HG03280 (cell line): Measurements from ENCODE around the gene ZBTB48.
"Not testable (repeated sequence)": the region's sequence is repeated elsewhere in the genome, so short reads cannot be mapped to it uniquely, and the experiment has no call there.

Experiments
- ATAC-seq: cut with Tn5 transposase; IDR thresholded peaks from one replicate; pipeline ENCODE4 v1.9.1; 2021; ENCODE audit warnings: mild to moderate bottlenecking, moderate library complexity; ENCODE audit not compliant: unreplicated experiment

The ZBTB48 gene

DNA sequence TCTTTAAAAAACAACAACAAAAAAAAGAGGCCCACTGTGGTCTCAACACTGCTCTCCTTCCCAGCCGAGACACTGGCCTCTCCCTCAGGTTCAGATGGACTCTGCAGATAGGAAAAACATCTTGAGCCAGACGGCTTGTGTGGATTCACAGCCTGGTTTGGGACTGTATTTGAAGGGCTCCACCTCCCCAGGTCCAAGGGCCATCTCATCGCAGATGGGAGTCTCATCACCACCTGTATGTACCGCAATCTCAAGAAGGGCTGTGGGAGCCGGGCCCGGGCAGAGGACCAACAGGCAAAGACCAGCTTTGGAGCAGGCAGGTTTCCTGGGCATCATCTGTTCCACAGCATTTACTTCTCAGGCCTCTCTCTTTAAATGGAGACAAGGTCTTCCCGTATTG, 10.3 kb downstream of the ZBTB48 start:
- ATAC-seq = no peak

DNA sequence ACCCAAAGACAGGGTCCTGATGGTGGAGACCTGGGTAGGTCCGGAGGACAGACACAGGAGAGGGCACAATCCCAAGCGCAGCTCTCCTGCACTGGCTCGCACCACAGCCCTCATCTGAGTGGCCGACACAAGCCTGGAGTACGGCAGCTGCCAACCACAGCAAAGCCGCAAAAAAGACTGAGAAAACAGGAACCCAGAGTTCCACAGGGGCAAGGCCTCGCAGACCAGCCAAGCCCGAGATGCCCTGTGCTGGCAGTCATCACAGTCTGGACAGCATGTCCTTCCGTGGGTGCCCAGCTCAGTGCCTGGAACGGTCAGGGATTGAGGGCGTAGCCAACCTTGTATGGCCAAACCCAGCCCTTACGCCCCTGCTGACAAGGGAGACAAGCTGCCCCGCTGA, 11.4 kb downstream of the ZBTB48 start:
- no peak for ATAC-seq

GRCh38 chr1:6591644-6592043, 11.8 kb downstream of the ZBTB48 start:
- no peak for ATAC-seq

DNA sequence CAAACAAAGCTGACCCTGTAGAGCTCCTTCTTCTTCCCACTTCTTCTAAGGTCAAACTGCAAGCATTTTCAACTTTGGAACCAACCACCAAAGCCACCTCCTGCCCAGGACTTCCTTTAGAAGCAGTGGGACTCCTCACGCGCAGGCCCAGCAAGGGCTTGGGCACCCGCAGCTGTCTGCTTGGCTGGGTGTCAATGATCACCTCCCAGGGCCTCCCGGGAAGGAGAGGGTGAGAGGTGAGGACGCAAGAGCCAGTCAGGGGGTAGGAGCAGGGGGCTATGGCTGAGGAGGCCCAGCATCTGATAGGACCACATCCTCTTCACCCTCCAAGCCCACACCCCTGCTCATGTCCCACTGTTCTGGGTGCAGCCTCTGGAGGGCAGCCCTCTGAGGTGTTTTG, 12.6 kb downstream of the ZBTB48 start:
- no peak for ATAC-seq

DNA sequence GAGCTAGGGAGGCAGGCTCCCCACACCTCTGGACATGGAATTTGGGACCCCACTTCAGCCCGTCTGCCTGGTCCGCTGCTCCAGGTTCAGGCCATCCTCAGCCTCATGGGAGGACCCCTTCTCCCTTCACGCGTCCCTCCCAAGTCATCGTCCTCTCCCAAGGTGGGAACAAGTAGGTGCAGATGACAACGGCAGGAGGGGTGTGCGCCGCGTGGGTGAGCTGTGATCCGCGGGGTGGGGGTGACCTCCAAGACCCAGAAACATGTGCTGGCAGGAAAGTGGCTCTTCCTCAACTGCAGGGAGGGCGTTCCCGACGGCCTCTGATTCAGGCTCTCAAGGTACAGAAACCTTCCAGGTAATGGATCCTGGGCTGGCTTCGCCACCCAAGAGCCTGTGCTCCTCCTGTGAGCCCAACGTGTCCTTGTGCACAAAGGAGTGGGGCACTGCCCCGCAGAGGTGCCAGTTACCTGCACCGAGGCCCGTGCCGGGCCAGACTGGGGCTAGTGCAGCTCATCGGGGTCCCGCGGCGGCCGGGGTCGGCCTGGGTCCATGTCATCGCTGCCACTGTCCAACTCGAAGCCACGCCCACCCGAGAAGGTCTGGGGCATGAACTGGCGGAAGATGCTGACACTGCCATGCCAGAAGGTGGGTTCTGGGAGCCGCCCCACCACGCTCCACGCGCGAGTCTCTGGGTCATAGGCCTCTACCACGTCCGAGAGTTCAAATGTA, 13.2 kb downstream of the ZBTB48 start:
- ATAC-seq = no peak

DNA sequence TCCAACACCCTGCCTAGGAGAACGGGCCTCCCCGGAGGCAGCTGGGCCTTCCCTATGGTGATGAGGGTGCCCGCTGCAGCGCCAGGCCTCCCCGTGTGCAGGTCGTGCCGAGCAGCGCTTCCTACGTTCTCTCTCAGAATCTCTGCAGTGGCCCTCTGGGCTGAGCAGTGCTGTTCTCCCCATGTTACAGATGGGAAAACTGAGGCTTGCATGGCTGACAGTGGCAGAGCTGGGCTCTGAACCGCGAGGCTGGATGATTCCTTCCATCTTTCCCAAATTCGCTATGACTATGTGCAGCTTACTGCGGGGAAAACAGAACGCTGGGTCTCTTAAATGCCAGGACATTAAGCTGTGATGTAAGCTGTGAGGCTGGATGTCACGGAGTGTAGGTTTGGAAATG, 14.0 kb downstream of the ZBTB48 start:
- ATAC-seq = no peak

DNA sequence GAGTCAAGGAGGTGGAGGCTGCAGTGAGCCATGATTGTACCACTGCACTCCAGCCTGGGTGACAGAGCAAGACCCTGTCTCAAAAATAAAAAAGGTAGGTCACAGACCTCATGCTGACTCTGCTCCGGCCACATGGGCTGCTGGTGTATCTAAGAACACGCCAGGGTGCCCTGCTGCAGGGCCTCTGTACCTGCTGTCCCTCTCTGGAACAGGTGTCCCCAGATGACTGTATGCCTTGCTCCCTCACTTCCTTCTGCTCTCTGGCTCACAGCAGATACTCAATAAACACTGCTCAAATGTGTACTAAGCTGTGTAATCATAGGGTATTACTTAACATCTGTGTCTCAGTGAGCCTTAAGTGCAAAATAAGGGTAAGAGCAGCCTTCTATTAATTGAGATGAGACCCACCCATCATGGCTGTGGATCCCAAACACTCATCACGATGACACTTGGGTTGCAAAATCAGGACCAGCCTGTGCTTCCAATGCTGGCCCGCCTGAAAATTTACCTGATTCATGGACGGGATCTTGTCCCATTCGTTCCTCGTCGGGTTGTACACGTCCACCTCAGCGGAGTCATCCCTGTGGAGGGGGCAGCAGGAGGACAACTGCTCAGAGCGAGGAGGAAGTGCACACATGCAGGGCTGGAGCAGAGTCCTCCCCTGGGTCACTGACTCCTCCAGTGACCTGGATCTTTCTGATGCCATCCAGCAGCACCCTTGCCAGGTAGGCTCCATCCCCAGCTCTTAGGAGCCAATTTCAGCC, 15.4 kb downstream of the ZBTB48 start:
- no peak for ATAC-seq

- ATAC-seq = no peak
These were observed 16.6 kb downstream of the ZBTB48 start for GRCh38 chr1:6596351-6596750.

GRCh38 chr1:6596886-6597776, 17.3 kb downstream of the ZBTB48 start:
- no peak for ATAC-seq

GRCh38 chr1:6597777-6598131, 18.0 kb downstream of the ZBTB48 start:
- no peak for ATAC-seq

GRCh38 chr1:6599141-6599975, 19.6 kb downstream of the ZBTB48 start:
- no peak for ATAC-seq

- not testable (repeated sequence) for ATAC-seq
These were observed 20.2 kb downstream of the ZBTB48 start for GRCh38 chr1:6599991-6600390.

DNA sequence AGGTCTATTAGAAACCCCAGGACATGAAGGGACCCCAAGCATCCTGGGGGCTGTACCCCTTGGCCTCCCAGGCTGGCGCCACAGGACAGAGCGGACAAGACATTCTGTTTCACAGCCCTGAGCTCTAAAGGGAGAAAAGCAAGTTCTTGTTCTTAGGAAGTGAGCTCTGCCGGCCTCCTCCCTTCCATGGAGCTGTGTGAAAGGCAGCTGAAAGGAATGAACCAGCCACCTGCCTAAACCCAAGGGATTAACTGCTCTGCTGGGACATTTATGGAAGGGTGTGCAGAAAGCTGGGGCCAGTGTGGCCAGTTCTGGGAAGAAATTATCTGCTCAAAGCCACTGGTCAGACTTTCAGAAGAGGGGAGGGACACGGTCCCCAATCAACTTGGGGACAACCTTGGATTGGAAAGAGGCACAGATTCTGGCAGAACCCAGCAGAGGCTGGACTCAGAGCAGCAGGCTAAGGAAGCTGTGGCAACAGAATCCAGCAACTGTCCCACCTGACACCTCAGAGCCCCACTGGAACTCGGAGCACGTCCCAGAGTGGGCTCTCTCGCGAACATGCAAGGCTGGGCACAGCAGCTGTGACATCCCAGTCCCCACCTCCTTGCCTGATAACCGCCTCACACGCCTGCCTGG, 20.7 kb downstream of the ZBTB48 start:
- no peak for ATAC-seq

- ATAC-seq = peak; percentile 24
These were observed 21.5 kb downstream of the ZBTB48 start for GRCh38 chr1:6601049-6601922.

DNA sequence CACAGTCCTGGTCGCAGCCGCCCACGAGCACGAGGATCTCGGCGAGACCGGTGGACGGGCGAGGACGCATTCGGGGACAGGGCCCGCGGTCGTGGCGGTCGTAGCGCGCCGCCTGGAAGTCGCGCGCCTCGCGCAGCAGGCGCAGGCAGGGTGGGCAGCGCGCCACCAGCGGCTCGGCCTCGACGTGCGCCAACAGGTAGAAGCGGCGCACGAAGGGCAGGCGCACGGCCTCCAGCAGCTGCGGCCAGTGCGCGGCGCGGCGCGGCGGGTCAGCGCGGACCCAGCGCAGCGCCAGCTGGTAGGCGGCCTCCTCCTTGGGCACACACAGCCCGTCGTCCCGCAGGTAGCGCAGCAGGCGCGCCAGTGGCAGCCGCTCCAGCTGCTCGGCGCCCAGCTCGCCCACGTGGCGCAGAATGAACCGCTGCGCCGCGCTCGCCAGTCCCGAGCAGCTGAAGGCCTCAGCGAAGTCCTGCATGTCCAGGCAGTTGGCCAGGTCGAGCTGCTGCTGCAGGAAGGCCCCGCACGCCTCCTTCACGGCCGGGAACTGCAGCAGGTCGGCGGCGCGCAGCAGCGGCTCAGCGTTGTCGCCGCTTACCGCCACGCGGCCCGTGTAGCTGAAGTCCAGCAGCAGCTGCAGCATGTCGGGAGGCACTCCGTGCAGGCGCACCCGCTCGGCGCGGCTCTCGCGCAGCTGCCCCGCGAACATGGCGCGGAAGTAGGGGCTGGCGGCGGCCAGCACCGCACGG, 22.3 kb downstream of the ZBTB48 start:
- ATAC-seq = peak; percentile 32

DNA sequence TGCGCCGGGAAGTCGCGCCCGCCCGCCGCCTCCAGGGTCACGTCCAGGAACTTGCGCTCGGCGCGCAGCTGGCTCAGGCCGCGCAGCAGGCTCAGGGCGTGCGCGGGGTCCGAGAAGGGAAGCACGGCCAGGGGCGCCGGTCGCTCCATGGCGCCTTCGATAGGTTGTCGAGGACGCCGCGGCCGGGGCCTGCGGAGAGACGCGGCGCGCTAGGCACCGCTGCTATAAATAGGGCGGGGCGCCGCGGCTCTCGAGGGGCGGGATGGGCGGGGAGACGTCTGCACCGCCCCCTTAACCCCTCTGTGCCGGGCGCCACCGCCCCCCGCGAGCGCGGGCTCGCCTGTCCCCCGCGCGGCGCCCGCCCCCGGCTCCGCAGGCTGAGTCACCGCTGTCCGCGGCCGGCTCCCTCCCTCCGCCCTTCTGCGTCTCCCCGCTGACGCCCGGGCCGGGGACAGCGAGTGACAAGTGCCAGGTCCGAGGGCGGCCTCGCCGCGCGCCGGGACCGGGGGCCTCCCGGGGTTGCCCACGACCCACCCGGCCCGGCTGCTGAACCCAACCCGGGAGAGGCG, 23.0 kb downstream of the ZBTB48 start, which contains the start of gene KLHL21:
Gene KLHL21 (minus strand): TSS at position 201 of the 569 bp plus-strand sequence. CDS start 52 bp downstream, at position 149.
- peak; percentile 56 for ATAC-seq

GRCh38 chr1:6603238-6603914, 23.6 kb downstream of the ZBTB48 start:
- ATAC-seq = peak; percentile 33
